ENCODE measurements around the gene DTX3. TPM values are rescaled to one million over a fixed set of nuclear protein-coding genes. Genes with fewer than 3 reads are reported as not detected.

DTX3 gene
- total RNA-seq, 1 experiment from 2014 or later, result 67.5 TPM

GRCh38 chr12:57627501-57628279 is 23.1 kb downstream of the DTX3 start:
- no peak for DNase-seq
- Histone ChIP-seq H2AFZ (ENCODE audit: low read length) (no peak overlapping the region), H3K79me2 (ENCODE audit: insufficient read depth, low read length) (no peaks in the 10 kb centered on the region), H3T11ph (ENCODE audit: low read length) (no peak overlapping the region), H3K27me3 (ENCODE audit: insufficient read depth, low read length) (peaks cover 90% of the 10 kb centered on the region), H2BK5ac (ENCODE audit: insufficient read length, low read length) (no peak overlapping the region), H3K23ac (ENCODE audit: insufficient read length, low read depth, low read length) (no peak overlapping the region), H3K27ac (ENCODE audit: insufficient read length, low read depth, low read length) (no peak overlapping the region), H4K20me1 (ENCODE audit: control insufficient read depth, insufficient read depth, insufficient read length) (peaks cover 3% of the 10 kb centered on the region), H2BK15ac (ENCODE audit: low read depth, low read length) (no peak overlapping the region), H2BK120ac (ENCODE audit: low read depth, low read length, poor library complexity, severe bottlenecking) (no peak overlapping the region), H4K91ac (ENCODE audit: insufficient read length, low read depth, low read length) (no peak overlapping the region), H3K14ac (ENCODE audit: insufficient read depth, low read length) (no peak overlapping the region), H2BK12ac (ENCODE audit: insufficient read length, low read depth, low read length) (no peak overlapping the region), H3K4me2 (ENCODE audit: insufficient read depth, insufficient read length, low read length) (peak overlapping the region; percentile 26), H4K8ac (replicated peaks; ENCODE audit: insufficient read length, low read depth, low read length) (no peak overlapping the region), H3K79me1 (ENCODE audit: insufficient read depth, low read depth, low read length, poor library complexity, severe bottlenecking) (no peaks in the 10 kb centered on the region), H3K9me3 (ENCODE audit: control insufficient read depth, low read depth, low read length) (no peaks in the 10 kb centered on the region), H4K5ac (ENCODE audit: insufficient read length, low read depth, low read length) (no peak overlapping the region), H3K4ac (ENCODE audit: low read depth, low read length) (no peak overlapping the region), H3K4me1 (ENCODE audit: insufficient read depth, low read length) (no peaks in the 10 kb centered on the region; the same call in 1 of the 2 replicates), H3K23me2 (ENCODE audit: insufficient read length, low read depth, low read length, poor library complexity, severe bottlenecking) (peaks cover 18% of the 10 kb centered on the region), H3K56ac (ENCODE audit: insufficient read length, low read depth, low read length) (no peak overlapping the region), H2AK5ac (ENCODE audit: insufficient read length, low read length) (no peak overlapping the region), H2BK20ac (ENCODE audit: low read depth, low read length, poor library complexity, severe bottlenecking) (no peak overlapping the region), H3K18ac (ENCODE audit: insufficient read length, low read depth, low read length) (no peak overlapping the region), H3K9ac (ENCODE audit: extremely low read depth, insufficient read length, low read length) (no peak overlapping the region)
- Mint-ChIP-seq H3K4me3 (peak overlapping the region in 1 of 2 experiments; percentile 72; a peak in 4 of 5 replicates), H3K27ac (no peak overlapping the region), H3K27me3 (ENCODE audit: low read depth) (peaks cover 94% of the 10 kb centered on the region), H3K36me3 (ENCODE audit: insufficient read depth in 1 of 3, low read depth in 3 of 3) (no peaks in the 10 kb centered on the region; a peak in 2 of 7 replicates), H3K9me3 (no peaks in the 10 kb centered on the region), H3K4me1 (peaks cover 7 to 29% of the 10 kb centered on the region in 2 experiments)
- TF ChIP-seq, protein P1, sequence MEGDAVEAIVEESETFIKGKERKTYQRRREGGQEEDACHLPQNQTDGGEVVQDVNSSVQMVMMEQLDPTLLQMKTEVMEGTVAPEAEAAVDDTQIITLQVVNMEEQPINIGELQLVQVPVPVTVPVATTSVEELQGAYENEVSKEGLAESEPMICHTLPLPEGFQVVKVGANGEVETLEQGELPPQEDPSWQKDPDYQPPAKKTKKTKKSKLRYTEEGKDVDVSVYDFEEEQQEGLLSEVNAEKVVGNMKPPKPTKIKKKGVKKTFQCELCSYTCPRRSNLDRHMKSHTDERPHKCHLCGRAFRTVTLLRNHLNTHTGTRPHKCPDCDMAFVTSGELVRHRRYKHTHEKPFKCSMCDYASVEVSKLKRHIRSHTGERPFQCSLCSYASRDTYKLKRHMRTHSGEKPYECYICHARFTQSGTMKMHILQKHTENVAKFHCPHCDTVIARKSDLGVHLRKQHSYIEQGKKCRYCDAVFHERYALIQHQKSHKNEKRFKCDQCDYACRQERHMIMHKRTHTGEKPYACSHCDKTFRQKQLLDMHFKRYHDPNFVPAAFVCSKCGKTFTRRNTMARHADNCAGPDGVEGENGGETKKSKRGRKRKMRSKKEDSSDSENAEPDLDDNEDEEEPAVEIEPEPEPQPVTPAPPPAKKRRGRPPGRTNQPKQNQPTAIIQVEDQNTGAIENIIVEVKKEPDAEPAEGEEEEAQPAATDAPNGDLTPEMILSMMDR (conservative IDR thresholded peaks at IDR 0.05), result peak; percentile 36; the same call in 2 of the 3 replicates
- no CpG with 5 or more reads among the region's 67 CpGs for WGBS (ENCODE audit: extremely low coverage, insufficient read length, low lambda C conversion rate)
